KOPT-K1 (cell line): Measurements from ENCODE around the gene LILRA1.
"Not testable (repeated sequence)": the region's sequence is repeated elsewhere in the genome, so short reads cannot be mapped to it uniquely, and the experiment has no call there.

ENCODE experiments used
- H3K27ac ChIP-seq: fragments of 200-600 bp; sonication (generic); 2 replicates; pipeline ENCODE4 v1.5.1; 2016; ENCODE audit warnings: antibody characterized with exemption, mild to moderate bottlenecking, low read depth, low read length; ENCODE audit not compliant: poor library complexity, severe bottlenecking
- H3K36me3 ChIP-seq: fragments of 200-600 bp; sonication (generic); 2 replicates; pipeline ENCODE4 v1.5.1; 2017; ENCODE audit warnings: antibody characterized with exemption, mild to moderate bottlenecking, low read length, moderate library complexity; ENCODE audit not compliant: insufficient read depth
- H3K9me3 ChIP-seq: fragments of 200-600 bp; sonication (generic); 2 replicates; pipeline ENCODE4 v1.5.1; 2017; ENCODE audit warnings: antibody characterized with exemption, low read length, mild to moderate bottlenecking; ENCODE audit not compliant: insufficient read depth, poor library complexity, severe bottlenecking

The LILRA1 gene

DNA sequence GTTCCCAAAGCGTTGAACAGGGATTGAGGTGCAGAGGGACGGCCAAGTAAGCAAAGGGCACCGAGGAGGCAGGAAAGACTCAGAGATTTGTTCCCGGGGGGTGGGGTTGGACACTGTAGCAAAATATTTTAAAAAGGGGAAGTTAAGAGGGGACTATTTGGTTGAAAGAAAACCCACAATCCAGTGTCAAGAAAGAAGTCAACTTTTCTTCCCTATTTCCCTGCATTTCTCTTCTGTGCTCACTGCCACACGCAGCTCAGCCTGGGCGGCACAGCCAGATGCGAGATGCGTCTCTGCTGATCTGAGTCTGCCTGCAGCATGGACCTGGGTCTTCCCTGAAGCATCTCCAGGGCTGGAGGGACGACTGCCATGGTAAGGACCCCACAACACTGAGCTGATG is 36.8 kb downstream of the LILRA1 start, which contains the start of gene LILRB1:
LILRB1 (plus strand) TSS at position 223 of the 400 bp plus-strand sequence. CDS start 590 bp downstream, outside the sequence.
- not testable (repeated sequence) for H3K9me3 ChIP-seq, H3K36me3 ChIP-seq, H3K27ac ChIP-seq

DNA sequence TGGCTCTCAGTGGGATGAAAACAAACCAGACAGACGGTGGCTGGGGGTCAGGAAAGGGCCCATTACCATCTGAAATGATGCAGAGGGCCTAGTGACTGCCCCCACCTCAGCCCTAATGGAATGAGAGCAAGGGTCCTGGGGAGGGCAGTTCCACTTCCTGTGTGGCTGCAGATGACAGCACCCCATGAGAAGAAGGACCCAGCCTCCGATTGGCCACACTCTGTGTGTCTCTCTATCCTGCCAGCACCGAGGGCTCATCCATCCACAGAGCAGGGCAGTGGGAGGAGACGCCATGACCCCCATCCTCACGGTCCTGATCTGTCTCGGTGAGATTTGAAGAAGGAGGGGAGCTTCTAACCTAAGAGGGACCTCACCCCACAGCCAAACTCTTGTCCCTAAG is 37.4 kb downstream of the LILRA1 start:
- Histone ChIP-seq H3K27ac (no peak overlapping the region), H3K9me3 (no peaks in the 10 kb centered on the region), H3K36me3 (no peaks in the 10 kb centered on the region)

DNA sequence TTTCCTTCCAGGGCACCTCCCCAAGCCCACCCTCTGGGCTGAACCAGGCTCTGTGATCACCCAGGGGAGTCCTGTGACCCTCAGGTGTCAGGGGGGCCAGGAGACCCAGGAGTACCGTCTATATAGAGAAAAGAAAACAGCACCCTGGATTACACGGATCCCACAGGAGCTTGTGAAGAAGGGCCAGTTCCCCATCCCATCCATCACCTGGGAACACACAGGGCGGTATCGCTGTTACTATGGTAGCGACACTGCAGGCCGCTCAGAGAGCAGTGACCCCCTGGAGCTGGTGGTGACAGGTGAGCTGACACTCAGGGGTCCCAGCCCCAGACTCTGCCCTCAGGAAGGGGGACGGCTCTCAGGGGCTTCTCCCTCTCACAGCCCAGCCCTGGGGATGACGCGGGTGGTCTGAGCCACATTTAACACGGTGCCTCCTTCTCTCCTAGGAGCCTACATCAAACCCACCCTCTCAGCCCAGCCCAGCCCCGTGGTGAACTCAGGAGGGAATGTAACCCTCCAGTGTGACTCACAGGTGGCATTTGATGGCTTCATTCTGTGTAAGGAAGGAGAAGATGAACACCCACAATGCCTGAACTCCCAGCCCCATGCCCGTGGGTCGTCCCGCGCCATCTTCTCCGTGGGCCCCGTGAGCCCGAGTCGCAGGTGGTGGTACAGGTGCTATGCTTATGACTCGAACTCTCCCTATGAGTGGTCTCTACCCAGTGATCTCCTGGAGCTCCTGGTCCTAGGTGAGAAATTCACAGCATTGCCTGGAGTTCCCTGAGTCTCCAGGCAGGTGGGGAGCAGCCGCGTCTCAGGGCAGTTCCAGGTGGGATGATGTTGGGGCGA is 38.3 kb downstream of the LILRA1 start:
- H3K36me3 ChIP-seq, H3K9me3 ChIP-seq, H3K27ac ChIP-seq: not testable (repeated sequence)

DNA sequence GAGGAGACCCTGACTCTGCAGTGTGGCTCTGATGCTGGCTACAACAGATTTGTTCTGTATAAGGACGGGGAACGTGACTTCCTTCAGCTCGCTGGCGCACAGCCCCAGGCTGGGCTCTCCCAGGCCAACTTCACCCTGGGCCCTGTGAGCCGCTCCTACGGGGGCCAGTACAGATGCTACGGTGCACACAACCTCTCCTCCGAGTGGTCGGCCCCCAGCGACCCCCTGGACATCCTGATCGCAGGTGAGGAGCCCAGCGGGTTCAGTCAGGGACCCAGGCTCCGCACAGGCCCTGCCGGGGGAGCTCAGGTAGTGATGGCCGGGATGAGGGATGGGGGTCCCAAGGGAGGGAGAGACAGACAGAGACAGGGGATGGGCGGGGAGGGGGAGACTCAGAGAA is 39.1 kb downstream of the LILRA1 start:
- H3K9me3 ChIP-seq, H3K36me3 ChIP-seq: not testable (repeated sequence)

DNA sequence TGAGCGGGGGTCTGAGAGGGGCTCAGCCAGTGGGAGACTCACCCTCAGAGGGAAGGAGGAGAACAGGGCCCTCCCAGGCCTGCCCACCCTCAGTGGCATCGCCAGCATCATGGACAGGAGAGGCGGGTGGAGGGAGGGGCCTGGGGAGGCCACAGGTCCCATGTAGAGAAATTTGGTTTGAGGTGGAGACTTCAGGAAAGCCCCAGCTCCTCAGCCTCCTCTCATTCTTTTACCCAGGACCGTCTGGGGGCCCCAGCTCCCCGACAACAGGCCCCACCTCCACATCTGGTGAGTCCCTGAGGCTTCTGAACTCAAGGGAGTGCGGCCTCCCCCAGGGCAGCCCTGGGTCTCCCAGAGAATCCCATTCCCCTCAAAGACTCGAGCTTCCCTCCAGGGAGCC is 40.0 kb downstream of the LILRA1 start:
- Histone ChIP-seq H3K9me3 (no peaks in the 10 kb centered on the region), H3K27ac (no peak overlapping the region), H3K36me3 (no peaks in the 10 kb centered on the region)

More for the DNA sequence above, 39.1 kb downstream of the LILRA1 start:
- not testable (repeated sequence) for H3K27ac ChIP-seq

DNA sequence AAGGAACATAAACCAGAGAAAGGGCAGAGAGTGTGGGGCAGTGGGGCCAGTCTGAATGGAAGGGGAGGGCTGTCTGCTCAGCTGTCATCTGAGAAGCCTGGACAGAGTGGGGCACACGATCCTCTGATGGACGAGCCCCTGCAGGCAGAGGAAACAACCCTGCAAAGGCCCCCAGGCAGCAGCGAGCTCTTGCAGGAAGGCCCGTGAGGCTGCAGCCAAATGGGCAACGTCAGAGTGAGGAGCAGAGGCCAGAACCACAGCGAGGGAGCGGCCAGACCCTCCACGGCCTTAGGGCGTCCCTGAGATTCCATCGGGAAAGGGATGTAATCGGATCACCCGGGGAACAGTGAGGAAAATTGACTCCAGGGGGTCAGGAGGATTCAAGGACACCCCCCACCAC is 42.6 kb downstream of the LILRA1 start:
- H3K9me3 ChIP-seq, H3K36me3 ChIP-seq: not testable (repeated sequence)

DNA sequence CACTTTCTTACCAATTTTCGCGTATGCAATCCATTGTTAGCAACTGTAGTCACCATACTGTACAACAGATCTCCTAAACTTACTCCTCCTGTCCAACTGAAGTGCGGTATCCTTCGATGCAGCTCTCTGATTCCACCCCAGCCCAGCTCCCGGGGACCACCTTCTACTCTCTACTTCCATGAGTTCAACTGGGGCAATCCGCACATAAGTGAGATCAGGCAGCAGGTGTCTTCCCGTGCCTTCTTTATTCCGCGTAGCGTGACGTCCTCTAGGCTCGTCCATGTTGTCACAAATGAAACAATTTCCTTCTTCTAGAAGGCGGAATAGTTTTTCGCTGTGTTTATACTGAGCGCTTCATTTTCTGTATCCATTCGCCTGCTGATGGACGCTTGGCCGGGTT is 45.3 kb downstream of the LILRA1 start:
- H3K9me3 ChIP-seq, result no peaks in the 10 kb centered on the region
- no peak overlapping the region for H3K27ac ChIP-seq
- no peaks in the 10 kb centered on the region for H3K36me3 ChIP-seq

More for the DNA sequence above, 42.6 kb downstream of the LILRA1 start:
- H3K27ac ChIP-seq, result not testable (repeated sequence)

DNA sequence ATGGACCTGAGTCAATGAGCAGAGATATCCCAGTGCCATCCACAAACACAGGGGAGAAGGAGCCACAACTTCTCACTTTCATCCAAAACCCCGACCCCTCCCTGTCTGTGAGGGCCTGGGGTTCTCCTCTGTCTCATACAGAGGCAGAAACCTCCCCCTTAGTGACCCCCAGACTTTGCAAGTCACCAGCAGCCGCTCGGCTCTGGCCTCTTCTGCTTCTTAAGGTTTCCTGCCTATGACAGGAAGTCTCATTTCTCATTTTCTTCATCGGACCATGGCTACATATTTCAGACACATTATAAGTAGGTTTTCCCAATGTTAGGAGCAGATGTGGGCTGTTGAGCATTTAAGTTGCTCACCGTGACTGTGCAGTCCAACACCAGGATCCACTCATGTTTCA is 49.5 kb downstream of the LILRA1 start:
- not testable (repeated sequence) for H3K9me3 ChIP-seq, H3K36me3 ChIP-seq, H3K27ac ChIP-seq

DNA sequence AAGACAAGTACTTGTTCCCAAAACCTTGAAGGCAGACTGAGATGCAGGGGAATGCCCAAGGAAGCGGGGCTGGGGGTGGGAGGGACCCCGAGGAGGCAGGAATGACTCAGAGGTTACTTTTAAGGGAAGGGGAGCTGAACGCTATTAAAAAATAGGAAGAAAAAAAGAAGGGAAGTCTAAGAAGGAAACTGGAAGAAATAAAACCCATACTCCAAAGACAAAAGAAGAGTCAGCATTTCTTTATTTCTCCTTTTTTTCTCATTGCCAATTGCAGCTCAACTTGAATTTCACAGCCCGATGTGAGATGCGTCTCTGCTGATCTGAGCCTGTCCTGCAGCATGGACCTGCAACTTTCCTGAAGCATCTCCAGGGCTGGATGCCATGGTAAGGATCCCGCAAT is 50.2 kb downstream of the LILRA1 start:
- not testable (repeated sequence) for H3K9me3 ChIP-seq, H3K27ac ChIP-seq

DNA sequence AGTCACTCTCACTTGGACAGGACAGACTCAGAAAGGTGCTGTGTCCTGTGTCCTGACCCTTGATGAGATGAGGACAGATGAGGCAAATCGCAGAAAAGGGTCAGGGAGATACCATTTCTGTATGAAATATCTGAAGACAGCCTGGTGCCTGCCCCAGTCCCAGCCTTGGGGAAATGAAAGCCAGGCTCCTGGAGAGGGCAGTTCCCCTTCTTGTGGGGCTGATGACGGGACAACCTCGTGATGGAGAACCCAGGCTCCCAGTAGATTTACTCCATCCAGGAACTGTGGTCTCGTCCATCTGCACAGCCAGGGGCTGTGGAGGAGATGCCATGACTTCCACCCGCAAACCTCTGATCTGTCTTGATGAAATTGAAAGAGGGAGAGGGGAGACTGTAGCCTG is 50.6 kb downstream of the LILRA1 start:
- no peak overlapping the region for H3K27ac ChIP-seq
- H3K9me3 ChIP-seq, result no peaks in the 10 kb centered on the region
- no peaks in the 10 kb centered on the region for H3K36me3 ChIP-seq

More for the DNA sequence above, 50.2 kb downstream of the LILRA1 start:
- H3K36me3 ChIP-seq, result not testable (repeated sequence)

DNA sequence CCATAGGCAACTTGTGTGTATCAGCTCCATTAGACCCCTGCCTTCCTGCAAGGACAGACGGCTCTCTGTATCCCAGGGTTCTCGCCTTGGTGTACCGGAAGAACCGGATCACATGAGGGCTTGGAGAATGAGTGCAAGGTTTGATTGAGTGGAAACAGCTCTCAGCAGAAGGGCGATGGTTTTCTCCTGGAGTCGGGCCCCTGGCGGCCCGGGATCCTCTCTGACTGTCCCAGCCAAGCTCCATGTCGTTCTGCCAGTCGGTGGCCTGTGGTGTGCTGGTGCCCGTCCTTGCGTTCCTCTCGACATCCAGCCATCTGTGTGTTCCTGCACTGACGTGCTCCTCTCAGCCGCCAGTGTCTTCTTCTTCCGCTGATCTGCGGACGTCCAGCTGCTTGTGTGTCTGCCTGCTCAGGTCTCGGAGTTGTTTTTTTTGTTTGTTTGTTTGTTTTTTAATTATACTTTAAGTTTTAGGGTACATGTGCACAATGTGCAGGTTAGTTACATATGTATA is 53.0 kb downstream of the LILRA1 start:
- Histone ChIP-seq H3K27ac (no peak overlapping the region), H3K36me3 (no peaks in the 10 kb centered on the region), H3K9me3 (no peaks in the 10 kb centered on the region)

DNA sequence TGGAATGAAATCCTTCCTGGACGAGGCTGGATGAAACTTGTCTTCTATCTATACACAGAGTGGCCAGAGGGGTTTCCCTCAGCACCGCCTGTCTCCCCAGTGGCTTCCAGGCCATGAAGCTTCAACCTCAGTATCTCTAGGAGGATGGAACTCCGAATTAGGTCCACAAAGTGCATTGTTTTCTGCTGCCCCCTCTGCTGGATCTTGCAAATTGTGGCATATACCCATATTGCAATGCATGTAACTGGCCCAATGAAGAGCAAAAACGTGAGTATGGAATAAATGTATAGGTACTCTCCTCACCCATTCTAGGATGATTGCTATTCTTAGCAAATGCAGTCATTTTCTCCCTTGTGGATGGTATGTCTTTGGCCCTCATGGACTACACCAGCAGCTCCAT is 54.7 kb downstream of the LILRA1 start:
- Histone ChIP-seq H3K9me3 (no peaks in the 10 kb centered on the region), H3K27ac (no peak overlapping the region), H3K36me3 (no peaks in the 10 kb centered on the region)

DNA sequence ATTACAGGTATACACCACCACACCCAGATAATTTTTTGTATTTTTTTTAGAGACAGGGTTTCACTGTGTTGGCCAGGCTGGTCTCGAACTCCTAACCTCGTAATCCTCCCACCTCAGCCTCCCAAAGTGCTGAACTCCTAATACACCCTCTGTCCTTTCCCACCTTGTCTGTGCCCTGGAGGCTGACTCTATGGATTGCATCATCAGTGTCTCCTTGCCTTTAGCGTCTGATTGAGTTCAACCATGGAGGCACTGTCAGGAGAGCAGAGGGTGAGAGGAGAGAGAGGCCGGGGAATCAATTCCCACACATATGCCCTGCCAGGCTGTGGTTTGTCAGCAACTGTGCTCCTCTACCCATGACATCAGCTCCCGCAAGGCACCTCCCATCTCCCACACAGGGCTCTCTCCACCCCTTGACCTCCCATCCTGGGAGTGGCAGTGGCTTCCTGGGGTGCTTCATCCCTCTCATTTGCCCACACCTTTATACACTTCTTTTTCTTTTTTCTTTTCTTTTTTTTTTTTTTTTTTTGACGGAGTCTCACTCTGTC is 56.8 kb downstream of the LILRA1 start:
- no peaks in the 10 kb centered on the region for H3K36me3 ChIP-seq
- H3K9me3 ChIP-seq, result no peaks in the 10 kb centered on the region
- H3K27ac ChIP-seq, result no peak overlapping the region
